ENCODE results near the gene EIPR1. TPM values are rescaled to one million over a fixed set of nuclear protein-coding genes. Genes with fewer than 3 reads are reported as not detected.

The EIPR1 gene
- total and polyA plus RNA-seq, 2 experiments from 2014 or later = 17.4 to 46.3 TPM

- TF ChIP-seq, protein P1, sequence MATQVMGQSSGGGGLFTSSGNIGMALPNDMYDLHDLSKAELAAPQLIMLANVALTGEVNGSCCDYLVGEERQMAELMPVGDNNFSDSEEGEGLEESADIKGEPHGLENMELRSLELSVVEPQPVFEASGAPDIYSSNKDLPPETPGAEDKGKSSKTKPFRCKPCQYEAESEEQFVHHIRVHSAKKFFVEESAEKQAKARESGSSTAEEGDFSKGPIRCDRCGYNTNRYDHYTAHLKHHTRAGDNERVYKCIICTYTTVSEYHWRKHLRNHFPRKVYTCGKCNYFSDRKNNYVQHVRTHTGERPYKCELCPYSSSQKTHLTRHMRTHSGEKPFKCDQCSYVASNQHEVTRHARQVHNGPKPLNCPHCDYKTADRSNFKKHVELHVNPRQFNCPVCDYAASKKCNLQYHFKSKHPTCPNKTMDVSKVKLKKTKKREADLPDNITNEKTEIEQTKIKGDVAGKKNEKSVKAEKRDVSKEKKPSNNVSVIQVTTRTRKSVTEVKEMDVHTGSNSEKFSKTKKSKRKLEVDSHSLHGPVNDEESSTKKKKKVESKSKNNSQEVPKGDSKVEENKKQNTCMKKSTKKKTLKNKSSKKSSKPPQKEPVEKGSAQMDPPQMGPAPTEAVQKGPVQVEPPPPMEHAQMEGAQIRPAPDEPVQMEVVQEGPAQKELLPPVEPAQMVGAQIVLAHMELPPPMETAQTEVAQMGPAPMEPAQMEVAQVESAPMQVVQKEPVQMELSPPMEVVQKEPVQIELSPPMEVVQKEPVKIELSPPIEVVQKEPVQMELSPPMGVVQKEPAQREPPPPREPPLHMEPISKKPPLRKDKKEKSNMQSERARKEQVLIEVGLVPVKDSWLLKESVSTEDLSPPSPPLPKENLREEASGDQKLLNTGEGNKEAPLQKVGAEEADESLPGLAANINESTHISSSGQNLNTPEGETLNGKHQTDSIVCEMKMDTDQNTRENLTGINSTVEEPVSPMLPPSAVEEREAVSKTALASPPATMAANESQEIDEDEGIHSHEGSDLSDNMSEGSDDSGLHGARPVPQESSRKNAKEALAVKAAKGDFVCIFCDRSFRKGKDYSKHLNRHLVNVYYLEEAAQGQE (IDR thresholded peaks at IDR 0.05; ENCODE audit: unreplicated experiment) = no peak
- TF ChIP-seq ZNF331 (CRISPR knock-in tag; IDR thresholded peaks at IDR 0.05; ENCODE audit: low read depth) = no peak
Observed at GRCh38 chr2:3289971-3290370, 87.6 kb downstream of the EIPR1 start (continued).

DNA sequence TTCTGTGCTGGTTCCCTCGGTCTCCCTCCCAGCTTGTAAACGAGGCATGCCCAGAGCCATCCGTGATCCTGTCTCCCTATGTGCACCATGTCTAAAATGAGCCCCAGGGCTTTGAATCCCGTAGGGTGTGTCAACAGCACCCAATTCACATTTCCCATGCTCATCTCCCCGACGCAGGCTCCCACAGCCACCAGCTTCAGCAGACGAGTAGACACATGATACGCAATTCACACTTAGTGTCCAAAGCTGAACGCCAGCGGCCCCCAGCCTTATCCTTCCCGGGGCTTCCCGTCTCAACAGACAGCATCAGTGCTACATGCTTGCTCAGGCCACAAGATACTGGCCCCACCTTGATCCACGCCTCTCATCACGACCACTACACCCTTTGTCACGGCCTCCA lies 88.1 kb downstream of the EIPR1 start:
- no peaks in the 10 kb centered on the region for H3K4me1 ChIP-seq (ENCODE audit: insufficient read depth)
- H3K9me2 ChIP-seq (ENCODE audit: insufficient read depth) = no peaks in the 10 kb centered on the region
- no peaks in the 10 kb centered on the region for H3F3A ChIP-seq (replicated peaks; ENCODE audit: low read depth)
- Mint-ChIP-seq H3K4me1 (peaks cover 21% of the 10 kb centered on the region), H3K9me3 (peaks cover 6% of the 10 kb centered on the region; the same call in 2 of the 3 replicates), H3K27ac (no peak overlapping the region), H3K27me3 (ENCODE audit: insufficient read depth, low read depth, poor library complexity) (peaks cover 14% of the 10 kb centered on the region), H3K4me3 (no peak overlapping the region), H3K36me3 (ENCODE audit: low read depth) (peaks cover 8% of the 10 kb centered on the region)
- H3K4me3 ChIP-seq = no peak overlapping the region
- no peaks in the 10 kb centered on the region for H3K36me3 ChIP-seq (ENCODE audit: insufficient read depth)
- H4K20me1 ChIP-seq (replicated peaks; ENCODE audit: insufficient read depth) = no peaks in the 10 kb centered on the region
- ATAC-seq = no peak
- H3K27ac ChIP-seq (ENCODE audit: low read depth) = no peak overlapping the region
- H3K79me2 ChIP-seq (replicated peaks; ENCODE audit: insufficient read depth) = peaks cover 13% of the 10 kb centered on the region; the same call in 1 of the 2 replicates
- no peak overlapping the region for H3K4me2 ChIP-seq
- no peak overlapping the region for H2AFZ ChIP-seq
- no peak for DNase-seq (ENCODE audit: low spot score)
- no peaks in the 10 kb centered on the region for H3K27me3 ChIP-seq (ENCODE audit: insufficient read depth)
- no peak for TF ChIP-seq STAT1 (IDR thresholded peaks at IDR 0.05; ENCODE audit: unreplicated experiment)
- TF ChIP-seq ZNF331 (CRISPR knock-in tag; IDR thresholded peaks at IDR 0.05; ENCODE audit: low read depth) = no peak
- TF ChIP-seq EZH2 (IDR thresholded peaks at IDR 0.05; ENCODE audit: low read depth, unreplicated experiment) = no peak
- TF ChIP-seq POLR2AphosphoS5 (IDR thresholded peaks at IDR 0.05; ENCODE audit: low read depth) = no peak
- no peak for TF ChIP-seq EZH2phosphoT487 (IDR thresholded peaks at IDR 0.05; ENCODE audit: unreplicated experiment)
- no peak for TF ChIP-seq NANOG (IDR thresholded peaks at IDR 0.05; ENCODE audit: borderline replicate concordance)
- TF ChIP-seq, protein P2, sequence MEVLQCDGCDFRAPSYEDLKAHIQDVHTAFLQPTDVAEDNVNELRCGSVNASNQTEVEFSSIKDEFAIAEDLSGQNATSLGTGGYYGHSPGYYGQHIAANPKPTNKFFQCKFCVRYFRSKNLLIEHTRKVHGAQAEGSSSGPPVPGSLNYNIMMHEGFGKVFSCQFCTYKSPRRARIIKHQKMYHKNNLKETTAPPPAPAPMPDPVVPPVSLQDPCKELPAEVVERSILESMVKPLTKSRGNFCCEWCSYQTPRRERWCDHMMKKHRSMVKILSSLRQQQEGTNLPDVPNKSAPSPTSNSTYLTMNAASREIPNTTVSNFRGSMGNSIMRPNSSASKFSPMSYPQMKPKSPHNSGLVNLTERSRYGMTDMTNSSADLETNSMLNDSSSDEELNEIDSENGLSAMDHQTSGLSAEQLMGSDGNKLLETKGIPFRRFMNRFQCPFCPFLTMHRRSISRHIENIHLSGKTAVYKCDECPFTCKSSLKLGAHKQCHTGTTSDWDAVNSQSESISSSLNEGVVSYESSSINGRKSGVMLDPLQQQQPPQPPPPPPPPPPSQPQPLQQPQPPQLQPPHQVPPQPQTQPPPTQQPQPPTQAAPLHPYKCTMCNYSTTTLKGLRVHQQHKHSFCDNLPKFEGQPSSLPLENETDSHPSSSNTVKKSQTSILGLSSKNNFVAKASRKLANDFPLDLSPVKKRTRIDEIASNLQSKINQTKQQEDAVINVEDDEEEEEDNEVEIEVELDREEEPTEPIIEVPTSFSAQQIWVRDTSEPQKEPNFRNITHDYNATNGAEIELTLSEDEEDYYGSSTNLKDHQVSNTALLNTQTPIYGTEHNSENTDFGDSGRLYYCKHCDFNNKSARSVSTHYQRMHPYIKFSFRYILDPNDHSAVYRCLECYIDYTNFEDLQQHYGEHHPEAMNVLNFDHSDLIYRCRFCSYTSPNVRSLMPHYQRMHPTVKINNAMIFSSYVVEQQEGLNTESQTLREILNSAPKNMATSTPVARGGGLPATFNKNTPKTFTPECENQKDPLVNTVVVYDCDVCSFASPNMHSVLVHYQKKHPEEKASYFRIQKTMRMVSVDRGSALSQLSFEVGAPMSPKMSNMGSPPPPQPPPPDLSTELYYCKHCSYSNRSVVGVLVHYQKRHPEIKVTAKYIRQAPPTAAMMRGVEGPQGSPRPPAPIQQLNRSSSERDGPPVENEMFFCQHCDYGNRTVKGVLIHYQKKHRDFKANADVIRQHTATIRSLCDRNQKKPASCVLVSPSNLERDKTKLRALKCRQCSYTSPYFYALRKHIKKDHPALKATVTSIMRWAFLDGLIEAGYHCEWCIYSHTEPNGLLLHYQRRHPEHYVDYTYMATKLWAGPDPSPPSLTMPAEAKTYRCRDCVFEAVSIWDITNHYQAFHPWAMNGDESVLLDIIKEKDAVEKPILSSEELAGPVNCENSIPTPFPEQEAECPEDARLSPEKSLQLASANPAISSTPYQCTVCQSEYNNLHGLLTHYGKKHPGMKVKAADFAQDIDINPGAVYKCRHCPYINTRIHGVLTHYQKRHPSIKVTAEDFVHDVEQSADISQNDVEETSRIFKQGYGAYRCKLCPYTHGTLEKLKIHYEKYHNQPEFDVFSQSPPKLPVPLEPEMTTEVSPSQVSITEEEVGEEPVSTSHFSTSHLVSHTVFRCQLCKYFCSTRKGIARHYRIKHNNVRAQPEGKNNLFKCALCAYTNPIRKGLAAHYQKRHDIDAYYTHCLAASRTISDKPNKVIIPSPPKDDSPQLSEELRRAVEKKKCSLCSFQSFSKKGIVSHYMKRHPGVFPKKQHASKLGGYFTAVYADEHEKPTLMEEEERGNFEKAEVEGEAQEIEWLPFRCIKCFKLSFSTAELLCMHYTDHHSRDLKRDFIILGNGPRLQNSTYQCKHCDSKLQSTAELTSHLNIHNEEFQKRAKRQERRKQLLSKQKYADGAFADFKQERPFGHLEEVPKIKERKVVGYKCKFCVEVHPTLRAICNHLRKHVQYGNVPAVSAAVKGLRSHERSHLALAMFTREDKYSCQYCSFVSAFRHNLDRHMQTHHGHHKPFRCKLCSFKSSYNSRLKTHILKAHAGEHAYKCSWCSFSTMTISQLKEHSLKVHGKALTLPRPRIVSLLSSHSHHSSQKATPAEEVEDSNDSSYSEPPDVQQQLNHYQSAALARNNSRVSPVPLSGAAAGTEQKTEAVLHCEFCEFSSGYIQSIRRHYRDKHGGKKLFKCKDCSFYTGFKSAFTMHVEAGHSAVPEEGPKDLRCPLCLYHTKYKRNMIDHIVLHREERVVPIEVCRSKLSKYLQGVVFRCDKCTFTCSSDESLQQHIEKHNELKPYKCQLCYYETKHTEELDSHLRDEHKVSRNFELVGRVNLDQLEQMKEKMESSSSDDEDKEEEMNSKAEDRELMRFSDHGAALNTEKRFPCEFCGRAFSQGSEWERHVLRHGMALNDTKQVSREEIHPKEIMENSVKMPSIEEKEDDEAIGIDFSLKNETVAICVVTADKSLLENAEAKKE (CRISPR knock-in tag; IDR thresholded peaks at IDR 0.05) = no peak
- TF ChIP-seq, protein P3, sequence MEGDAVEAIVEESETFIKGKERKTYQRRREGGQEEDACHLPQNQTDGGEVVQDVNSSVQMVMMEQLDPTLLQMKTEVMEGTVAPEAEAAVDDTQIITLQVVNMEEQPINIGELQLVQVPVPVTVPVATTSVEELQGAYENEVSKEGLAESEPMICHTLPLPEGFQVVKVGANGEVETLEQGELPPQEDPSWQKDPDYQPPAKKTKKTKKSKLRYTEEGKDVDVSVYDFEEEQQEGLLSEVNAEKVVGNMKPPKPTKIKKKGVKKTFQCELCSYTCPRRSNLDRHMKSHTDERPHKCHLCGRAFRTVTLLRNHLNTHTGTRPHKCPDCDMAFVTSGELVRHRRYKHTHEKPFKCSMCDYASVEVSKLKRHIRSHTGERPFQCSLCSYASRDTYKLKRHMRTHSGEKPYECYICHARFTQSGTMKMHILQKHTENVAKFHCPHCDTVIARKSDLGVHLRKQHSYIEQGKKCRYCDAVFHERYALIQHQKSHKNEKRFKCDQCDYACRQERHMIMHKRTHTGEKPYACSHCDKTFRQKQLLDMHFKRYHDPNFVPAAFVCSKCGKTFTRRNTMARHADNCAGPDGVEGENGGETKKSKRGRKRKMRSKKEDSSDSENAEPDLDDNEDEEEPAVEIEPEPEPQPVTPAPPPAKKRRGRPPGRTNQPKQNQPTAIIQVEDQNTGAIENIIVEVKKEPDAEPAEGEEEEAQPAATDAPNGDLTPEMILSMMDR (conservative IDR thresholded peaks at IDR 0.05; ENCODE audit: low read depth in 2 of 2) = no peak
- no peak for TF ChIP-seq JUNB (IDR thresholded peaks at IDR 0.05; ENCODE audit: unreplicated experiment)
